HG02870 (cell line): ENCODE results near the gene MPPED2.

ENCODE experiments used
- ATAC-seq: cut with Tn5 transposase; IDR thresholded peaks from one replicate; pipeline ENCODE4 v1.9.1; 2021; ENCODE audit warnings: mild to moderate bottlenecking, moderate library complexity; ENCODE audit not compliant: unreplicated experiment

Gene MPPED2

DNA sequence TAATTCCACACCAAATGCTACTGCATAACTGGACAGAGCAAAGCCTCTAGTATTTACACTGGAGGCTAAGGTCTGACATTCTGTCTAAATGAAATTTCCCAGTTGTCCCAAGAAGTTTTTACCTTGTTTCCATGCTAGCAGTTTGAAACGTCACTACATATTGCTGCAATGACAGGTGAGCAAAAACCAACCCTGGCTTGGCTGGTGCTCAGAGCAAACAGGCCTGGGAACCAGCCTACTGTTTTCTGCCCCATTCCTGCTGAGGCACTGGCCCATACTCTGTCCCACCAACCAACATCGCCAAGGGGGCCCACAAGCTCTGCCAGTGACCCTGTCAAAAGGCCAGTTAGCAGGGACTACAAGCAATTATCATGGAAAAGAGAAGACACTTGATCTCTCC, 131.1 kb downstream of the MPPED2 start:
- no peak for ATAC-seq

DNA sequence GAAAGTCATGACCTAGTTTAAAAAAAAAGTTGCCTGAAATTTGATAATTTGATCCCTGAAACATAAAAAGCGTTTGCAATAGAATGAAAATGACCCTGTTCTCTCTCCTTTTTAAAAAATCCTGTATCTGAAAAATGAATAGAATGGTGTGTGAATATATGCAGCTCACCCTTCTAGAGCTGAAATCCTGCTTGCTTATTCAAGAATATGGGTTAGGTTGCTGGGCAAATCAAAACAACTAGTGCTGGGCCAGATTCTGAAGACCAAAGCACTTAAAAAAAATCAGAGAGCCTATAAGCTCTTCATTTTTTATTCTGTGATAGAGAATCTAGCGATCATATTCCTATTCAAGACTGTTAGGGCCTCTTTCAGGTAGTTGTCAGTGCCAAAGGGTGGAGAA, 131.6 kb downstream of the MPPED2 start:
- no peak for ATAC-seq

DNA sequence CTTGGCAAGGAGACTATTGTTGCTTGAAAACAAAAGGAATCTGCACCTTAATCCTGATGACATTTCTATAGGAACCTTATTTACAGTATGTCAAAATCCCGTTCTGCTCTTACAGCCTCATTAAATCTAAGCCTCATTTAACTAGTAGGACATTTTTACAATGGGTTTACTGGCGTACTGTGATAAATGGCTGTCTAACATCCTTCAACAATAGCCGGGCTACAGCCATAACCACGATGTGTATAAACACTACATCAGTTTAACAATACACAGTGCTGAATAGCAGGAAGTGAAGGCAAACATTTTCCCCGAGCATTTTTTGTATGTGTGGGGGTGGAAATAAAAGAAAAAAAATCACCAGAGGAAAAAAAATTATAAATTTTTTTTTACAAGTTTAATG, 132.0 kb downstream of the MPPED2 start:
- no peak for ATAC-seq

DNA sequence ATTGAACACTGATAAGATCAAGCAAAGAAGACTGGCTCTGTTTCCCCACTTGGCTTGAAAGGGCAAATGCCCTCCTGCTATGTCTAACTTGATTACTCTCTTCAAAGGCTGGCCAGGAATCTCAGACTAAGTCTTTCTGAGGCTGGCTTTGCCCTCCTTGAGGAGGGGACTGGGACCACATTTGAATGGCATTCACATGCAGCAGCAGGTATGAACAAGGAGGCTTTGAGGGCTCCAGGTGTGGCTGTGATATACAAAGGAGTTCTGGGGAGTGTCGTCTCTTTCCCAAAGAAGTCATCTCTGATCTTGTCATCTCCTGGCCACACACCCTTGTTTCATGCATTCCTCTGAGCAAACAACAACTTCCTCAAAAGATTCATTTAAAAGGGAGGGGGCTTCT, 132.4 kb downstream of the MPPED2 start:
- no peak for ATAC-seq

DNA sequence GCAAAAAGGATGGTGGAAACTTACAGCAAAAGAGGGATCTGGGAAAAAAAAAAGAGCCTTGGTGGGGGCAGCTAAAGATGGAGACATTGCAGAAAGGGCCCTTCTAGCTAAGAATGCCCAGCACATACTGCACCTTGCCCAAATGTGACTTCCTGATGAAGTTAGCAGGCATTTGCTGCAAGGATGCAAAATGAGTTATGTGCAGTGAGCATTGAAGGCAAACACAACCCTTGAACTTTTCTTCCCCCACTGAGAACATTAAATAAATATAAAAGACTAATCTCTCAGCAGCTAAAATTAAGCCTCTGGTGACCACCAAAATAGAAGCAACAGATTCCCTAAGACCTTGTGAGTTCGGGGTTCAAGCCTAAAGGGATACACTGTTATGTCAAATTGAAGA, 133.3 kb downstream of the MPPED2 start:
- no peak for ATAC-seq

DNA sequence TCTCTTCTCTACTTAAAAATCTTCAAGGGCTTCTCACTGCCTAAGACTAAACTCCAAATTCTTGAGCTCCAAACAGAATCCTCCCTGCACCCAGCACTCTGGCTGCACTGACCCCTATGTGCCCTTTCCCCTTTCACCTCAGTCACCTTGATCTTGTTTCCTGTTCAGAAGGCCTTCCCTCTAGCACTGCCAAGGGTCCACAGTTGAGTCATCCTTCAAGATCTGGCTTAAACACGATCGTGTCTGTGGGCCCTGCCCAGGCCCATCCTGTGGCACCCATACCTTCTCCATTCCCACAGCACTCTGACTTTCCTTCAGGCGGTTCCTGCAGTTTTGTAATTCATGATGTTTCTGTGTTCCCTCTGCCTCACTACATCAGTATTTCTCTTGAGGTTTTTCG, 134.0 kb downstream of the MPPED2 start:
- no peak for ATAC-seq

DNA sequence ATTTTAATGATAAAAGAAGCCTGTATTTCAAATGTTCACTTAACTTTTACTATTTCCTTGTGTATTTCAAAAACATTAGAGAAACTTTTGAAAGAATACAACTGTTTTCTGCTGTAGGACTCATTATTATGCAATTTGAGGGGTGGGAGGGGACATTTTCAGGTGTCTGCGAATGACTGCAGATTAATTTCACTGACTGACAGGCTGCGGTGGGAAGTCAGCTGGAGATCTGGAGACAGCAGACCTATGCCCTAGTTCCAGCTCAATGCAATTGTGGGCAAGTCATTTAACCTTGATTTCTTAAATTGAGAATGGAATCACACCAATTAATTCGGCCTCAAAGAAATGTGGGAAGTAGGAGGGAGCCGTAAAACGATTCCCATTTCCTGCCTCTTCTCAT, 134.5 kb downstream of the MPPED2 start:
- ATAC-seq: no peak

DNA sequence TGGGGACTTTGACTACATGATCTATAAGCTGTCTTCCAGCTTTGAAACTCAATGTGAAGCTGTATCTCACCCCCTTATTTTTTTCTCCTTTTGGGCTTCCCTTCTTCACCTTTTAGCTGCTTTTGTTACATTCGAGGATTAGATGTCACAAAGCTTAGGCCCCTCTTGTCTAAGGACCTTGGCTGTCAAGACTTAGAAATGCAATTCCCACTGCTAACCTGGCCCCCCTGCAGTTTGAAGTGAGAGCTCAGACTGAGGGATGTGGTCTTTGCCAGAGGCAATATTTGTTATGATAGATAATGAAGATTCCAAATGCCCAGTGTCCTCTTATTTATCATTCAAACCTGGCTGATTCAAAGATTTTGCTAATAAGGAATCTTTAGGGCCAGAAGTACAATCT, 135.0 kb downstream of the MPPED2 start:
- no peak for ATAC-seq

DNA sequence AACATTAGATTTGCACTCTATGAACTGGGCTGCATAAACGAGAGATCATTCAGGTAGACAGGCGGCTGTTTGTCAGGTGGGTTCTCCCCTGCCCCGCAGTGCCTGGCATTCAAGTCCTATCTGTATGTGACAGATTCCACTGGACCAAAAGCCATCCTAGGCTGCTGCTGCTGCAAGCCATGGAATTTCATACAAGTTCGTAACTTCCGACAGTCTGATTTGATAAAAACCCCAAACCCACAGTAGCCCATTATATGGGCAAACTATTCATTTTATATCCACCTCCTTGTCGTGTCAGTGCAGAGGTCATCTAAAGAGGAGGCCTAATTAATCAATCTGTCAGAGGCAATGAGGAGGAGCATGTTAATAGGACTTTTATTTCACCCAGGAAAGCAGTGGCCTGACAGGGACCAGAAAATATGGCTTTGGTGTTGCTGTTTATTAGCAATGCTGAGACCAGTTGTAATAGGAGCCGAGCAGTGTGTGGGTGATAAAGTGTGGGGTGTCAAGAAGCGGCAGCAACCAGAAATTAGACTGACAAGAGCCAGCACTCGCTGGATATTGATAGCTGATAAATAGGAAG, 139.0 kb downstream of the MPPED2 start:
- no peak for ATAC-seq

DNA sequence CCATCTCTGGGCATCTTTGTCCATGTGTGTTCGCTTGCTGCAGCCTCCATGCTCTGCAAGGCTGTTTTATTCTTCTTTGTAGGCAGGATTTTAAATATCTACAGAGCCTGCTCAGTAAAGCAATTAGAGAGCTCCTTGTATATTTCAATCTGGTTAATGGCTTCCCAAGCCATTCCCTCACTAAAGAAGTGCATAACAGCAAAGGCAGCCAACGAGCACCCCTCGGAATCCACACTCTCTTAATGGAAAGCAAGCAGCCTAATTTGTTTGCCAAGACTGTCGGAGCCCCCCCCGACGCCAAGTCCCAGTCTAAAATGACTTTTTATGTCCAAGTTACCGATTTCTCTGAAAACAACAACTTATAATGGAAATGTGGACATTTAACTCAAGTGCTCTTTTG, 139.6 kb downstream of the MPPED2 start:
- no peak for ATAC-seq

DNA sequence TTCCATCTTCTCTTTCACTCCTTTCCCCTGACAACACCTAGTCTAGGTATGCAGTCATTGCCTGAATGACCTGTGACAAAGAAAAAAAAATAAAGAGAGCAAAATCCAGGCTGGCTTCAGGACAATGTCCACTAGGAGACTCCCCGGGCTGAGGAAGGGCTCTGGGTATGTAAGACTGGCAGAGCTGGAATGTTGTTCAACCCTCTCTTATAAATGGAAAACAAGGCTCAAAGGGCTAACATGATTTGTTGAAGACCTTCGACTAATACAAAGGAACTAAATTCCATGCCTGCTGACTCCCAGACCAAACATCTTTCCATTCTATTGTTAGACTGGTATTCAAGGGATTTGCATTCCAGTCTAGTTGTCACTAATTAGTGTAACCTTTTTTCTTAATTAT, 141.1 kb downstream of the MPPED2 start:
- ATAC-seq: no peak

DNA sequence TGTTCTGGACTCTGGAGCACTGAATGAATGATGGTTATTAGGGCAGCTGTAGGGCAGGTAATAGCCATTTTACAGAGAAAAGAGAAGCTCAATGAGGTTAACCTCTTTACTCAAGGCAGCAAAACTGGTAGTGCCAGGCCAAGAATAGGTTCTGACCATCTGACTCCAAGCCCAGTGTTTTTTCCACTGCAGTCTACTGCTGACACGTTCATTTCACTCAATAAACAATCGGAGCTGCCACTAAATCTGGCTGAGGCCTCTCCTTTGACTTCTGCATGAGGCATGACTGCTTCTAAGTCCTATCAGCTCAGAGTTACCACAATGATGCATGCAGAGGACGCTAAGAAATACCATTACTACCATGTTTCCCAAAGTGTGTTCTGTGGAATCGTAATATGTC, 145.6 kb downstream of the MPPED2 start:
- no peak for ATAC-seq

DNA sequence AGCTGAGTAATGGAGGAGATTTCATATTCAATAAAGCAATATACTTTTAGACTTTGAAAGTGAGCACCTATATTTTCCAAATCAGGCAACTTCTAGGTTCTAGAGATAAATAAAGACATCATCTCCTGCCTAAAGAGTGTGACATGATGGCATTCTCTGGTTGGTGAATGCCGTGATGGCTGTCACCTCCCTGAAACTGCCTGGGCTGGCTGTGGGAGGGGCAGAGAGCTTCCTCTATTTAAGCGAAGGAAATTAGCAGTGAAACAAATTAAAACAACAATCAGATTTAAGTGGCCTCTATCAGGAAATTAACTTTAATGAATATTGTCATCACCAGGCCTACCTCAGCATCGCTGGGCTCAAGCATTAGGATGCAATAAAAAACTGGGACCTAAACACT, 149.4 kb downstream of the MPPED2 start:
- ATAC-seq: no peak

DNA sequence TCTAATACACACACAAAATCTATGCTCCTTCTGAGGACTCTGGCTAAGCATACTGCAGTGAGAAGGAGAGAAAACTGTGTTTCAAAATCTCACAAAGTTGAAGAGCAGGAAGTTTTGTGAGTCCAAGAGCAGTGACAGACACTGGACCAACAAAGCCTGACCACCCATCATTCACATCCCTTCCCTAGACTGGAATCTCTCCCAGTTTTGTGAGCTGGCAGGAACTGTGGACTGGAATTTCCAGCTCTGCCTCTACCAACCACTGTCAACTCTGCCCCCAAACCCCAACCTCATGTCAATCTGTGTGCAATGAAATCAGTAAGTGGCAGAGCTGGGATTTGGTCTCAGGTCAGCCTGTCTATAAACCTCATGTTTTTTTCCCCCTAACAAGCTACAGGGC, 150.7 kb downstream of the MPPED2 start:
- ATAC-seq: no peak

DNA sequence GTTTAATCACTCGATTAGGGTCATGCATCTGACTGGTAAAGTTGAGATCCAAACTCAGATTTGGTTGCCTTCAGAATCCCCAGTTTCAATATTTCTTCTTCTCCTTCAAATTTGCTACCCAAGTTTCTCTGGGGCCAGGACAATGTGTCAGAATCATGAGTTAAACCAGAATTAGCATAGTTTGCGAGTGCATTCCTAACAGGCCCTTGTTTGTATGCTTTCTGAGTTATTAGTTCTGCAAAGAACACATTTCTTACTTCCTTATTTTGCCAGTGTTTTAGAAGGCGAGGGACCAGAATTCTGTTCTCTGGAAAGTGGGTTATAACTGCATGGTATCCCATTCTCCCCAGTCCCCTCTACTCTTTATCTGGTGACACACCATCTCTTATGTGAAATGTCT, 151.3 kb downstream of the MPPED2 start:
- ATAC-seq: no peak

DNA sequence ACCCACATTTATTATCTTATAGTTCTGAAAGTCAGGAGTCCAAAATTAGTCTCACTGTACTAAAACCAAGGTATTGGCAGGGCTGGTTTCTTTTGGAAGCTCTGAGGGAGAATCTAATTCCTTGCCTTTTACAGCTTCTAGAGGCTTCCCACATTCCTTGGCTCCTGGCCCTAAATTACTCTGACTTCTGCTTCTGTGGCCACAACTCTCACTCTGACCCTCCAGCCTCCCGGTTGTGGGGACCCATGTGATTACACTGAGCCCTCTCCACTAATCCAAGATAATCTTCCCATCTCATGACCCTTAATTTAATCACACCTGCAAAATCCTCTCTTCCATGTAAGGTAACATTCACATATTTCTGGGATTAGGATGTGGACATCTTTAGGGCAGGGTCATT, 152.3 kb downstream of the MPPED2 start:
- ATAC-seq: no peak

DNA sequence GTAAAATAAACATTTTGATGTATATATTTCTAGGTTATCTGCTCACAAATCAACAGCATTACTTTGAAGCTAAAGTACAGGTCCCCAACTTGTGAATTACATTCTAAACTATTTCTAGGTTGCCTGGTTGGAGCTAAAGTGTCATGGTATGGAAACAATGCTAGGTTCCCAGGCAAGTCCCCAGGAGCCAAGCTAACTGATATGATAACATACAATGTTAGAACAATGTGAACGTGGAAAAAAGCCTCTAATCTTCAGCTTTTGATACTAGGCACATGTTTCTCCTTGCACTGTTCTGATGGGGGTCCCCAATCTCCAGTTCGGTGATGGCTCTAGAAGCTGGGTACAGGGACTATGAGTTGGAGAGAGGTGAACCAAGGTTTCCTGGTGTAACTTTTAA, 153.4 kb downstream of the MPPED2 start:
- ATAC-seq: no peak

DNA sequence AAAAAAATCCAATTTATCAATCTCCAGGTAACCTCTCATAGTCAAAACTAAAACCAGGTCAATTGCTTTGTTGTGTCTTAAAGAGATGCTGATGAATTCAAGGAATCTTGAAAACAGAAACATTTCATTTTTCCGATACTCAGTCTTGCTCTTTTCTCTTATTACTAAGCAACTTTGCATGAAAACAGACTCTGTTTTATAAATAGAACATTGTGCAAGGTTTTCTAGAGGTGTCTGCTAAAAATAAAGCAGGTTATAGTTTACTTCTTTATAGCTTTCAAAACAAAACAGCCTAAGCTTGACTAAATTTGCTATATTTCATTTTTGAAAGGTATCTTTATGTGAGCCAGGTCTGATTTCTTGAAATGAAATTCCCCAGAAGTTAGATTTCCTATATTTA, 154.0 kb downstream of the MPPED2 start:
- ATAC-seq: peak; percentile 49

DNA sequence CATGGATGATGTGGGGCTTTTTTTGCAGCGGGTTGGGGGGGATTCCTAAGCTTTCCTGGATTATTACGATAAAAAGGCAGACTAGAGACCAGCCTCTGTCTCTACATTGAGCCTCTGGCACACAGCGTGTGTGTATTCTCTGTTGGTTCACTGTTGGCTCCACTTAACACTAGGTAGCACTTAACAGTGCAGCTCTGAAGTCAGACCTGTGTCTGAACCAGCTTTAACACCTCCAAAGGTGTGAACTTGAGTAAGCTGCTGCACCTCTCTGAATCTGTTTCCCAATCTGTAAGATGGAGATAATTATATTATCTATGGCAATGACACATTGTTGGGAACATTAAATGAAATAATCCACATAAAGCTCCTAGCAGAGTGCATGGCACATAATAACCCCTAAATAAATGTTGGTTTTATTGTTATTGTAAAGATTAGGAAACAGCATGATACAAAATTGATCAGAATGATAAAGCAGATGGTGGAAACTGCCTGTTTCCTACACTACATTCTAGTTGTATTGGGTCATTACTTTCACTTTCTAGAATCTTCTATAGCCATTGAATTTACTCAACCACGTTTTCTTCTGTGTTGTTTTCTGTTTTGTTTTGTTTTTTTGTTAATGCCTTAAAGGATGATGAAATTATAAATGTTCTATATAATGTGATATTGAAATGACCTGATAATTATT, 154.9 kb downstream of the MPPED2 start:
- ATAC-seq: no peak

DNA sequence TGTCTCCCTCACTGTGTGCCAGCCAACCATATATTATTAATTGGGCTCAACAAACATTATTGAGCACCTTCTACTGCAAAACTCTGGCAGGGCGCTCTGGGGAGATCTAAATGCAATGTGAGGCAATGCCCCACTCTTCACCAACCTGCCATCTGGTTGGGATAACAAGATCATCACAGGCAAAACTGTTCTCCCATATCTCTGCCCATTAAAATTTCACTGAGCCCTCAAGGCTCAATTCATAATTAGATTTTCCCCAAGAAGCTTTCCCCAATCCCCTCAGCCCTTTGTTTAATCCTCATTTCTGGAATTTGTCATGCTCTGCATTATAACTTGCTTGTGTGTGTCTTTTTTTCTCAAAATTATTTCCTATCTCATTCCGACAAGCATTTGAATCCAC, 156.6 kb downstream of the MPPED2 start:
- no peak for ATAC-seq

DNA sequence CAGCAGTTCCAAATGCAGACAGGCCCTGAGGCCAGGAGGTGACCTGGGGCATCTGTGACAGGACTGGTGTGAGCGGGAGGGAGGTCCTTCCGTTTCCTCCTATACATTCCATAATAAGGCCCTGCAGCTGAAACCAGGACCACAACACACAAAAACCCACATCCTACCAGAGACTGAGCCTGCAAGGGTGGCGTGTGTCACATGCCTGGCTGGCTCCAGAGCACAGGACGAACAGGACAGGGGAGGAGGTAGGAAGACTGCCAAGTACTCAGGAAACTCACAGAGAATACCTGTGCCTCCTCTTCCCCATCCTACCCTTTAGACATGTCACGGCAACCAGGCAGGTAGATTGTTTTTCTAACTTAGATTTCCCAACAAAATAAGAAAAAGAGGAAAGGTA, 159.4 kb downstream of the MPPED2 start:
- ATAC-seq: no peak

DNA sequence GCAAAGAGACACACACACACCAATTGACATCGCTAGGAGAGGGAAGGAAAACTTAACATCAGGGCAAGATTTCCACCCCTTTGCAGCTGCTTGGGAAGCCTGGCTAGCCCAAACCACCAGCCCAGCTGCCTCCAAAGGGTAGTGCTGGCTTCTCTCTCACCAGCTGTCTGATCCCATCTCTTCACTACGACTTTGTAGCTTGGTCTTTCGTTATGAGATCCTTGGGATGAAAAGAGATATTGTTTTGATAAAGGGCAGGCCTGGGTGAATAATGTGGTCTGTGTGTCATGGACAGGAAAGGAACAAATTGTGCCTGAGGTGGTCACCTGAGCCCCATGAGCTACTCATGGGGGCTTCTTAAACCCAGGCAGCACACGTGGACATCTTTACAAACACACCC, 161.3 kb downstream of the MPPED2 start:
- ATAC-seq: no peak

DNA sequence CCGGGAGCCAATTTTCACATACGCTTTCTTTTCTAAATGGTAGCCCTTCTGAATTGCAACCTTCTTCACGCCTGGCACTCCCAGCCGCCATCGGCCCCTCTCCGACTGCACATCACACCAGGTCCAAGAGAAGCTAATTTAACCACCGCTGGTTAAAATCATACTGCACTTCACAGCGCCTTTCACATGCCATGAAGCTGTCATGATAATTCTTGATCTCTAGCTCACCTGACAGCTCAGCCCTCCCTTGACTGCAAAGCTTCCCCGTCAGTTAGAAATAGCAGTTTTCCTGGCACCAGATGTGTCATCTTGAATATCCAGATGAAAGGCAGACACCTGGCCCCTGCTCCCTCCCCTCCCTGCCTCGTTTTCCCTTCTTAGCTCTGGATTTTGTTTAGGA, 161.8 kb downstream of the MPPED2 start:
- no peak for ATAC-seq
